Memory B cell (primary cell): ENCODE results near the gene RAB14.
A peak's percentile ranks its signal among the peaks of the same experiment; 100 is the strongest.

Source experiments
- ATAC-seq: fragments of 150-1000 bp; cut with Tn5 transposase; 2 replicates; pipeline ENCODE4 v1.10.0; 2021; ENCODE audit warnings: low read depth, mild to moderate bottlenecking, moderate library complexity
- DNase-seq, 2 donors: peaks; one replicate each; pipeline ENCODE4 v3.0.0; 2022; ENCODE audit warnings: low spot score in 2 of 2
- H3K27ac Mint-ChIP-seq: one replicate; pipeline ENCODE4 v1.8.0; 2022; ENCODE audit warnings: mild to moderate bottlenecking, moderate library complexity, mixed read lengths
- H3K27me3 Mint-ChIP-seq: one replicate; pipeline ENCODE4 v1.8.0; 2022; ENCODE audit warnings: mixed read lengths
- H3K36me3 Mint-ChIP-seq: one replicate; pipeline ENCODE4 v1.8.0; 2022; ENCODE audit warnings: mild to moderate bottlenecking, mixed read lengths
- H3K4me1 Mint-ChIP-seq: one replicate; pipeline ENCODE4 v1.8.0; 2022; ENCODE audit warnings: mixed read lengths
- H3K4me3 Mint-ChIP-seq: one replicate; pipeline ENCODE4 v1.8.0; 2022; ENCODE audit warnings: mild to moderate bottlenecking, moderate library complexity, mixed read lengths
- H3K9me3 Mint-ChIP-seq: one replicate; pipeline ENCODE4 v1.8.0; 2022; ENCODE audit warnings: mixed read lengths

Gene RAB14

GRCh38 chr9:121201738-121202533 is at the start of gene RAB14:
TSS of gene RAB14 (minus strand) at chr9:121201869. CDS start at chr9:121193412, 8,457 bp downstream.
- H3K4me1 Mint-ChIP-seq: peaks cover 26% of the 10 kb centered on the region
- H3K27ac Mint-ChIP-seq: peak within 1 kb of the TSS; percentile 83
- H3K4me3 Mint-ChIP-seq: peak within 1 kb of the TSS; percentile 84
- peak; percentile 87 for ATAC-seq
- H3K36me3 Mint-ChIP-seq: no peaks in the 10 kb centered on the region
- no peaks in the 10 kb centered on the region for H3K9me3 Mint-ChIP-seq
- peak; percentile 99 to 100 for DNase-seq
- H3K27me3 Mint-ChIP-seq: no peaks in the 10 kb centered on the region

- peak overlapping the region; percentile 83 for H3K27ac Mint-ChIP-seq
- H3K4me1 Mint-ChIP-seq: peaks cover 23% of the 10 kb centered on the region
- no peaks in the 10 kb centered on the region for H3K27me3 Mint-ChIP-seq
- H3K36me3 Mint-ChIP-seq: peaks cover 23% of the 10 kb centered on the region
- ATAC-seq (peak; percentile 96), DNase-seq (peak in 1 of 2 donors; percentile 19)
- peaks cover 7% of the 10 kb centered on the region for H3K9me3 Mint-ChIP-seq
- no peak overlapping the region for H3K4me3 Mint-ChIP-seq
Observed at GRCh38 chr9:121249563-121249962, 47.9 kb upstream of the RAB14 start.

GRCh38 chr9:121246821-121247561 is 45.3 kb upstream of the RAB14 start:
- no peak overlapping the region for H3K4me3 Mint-ChIP-seq
- H3K9me3 Mint-ChIP-seq: peaks cover 13% of the 10 kb centered on the region
- H3K36me3 Mint-ChIP-seq: peaks cover 36% of the 10 kb centered on the region
- H3K27me3 Mint-ChIP-seq: no peaks in the 10 kb centered on the region
- no peak overlapping the region for H3K27ac Mint-ChIP-seq
- no peak for ATAC-seq
- H3K4me1 Mint-ChIP-seq: peaks cover 15% of the 10 kb centered on the region
- DNase-seq: no peak

GRCh38 chr9:121242959-121243346 is 41.3 kb upstream of the RAB14 start:
- Mint-ChIP-seq H3K4me1 (no peaks in the 10 kb centered on the region), H3K27ac (no peak overlapping the region), H3K36me3 (peaks cover 49% of the 10 kb centered on the region), H3K4me3 (no peak overlapping the region), H3K9me3 (peaks cover 5% of the 10 kb centered on the region), H3K27me3 (no peaks in the 10 kb centered on the region)
- no peak for DNase-seq
- ATAC-seq: no peak

- no peak for DNase-seq
- Mint-ChIP-seq H3K36me3 (peaks cover 55% of the 10 kb centered on the region), H3K4me1 (no peaks in the 10 kb centered on the region), H3K27ac (no peak overlapping the region), H3K9me3 (peaks cover 5% of the 10 kb centered on the region), H3K4me3 (no peak overlapping the region), H3K27me3 (no peaks in the 10 kb centered on the region)
- ATAC-seq: no peak
Observed at GRCh38 chr9:121242219-121242958, 40.7 kb upstream of the RAB14 start.

GRCh38 chr9:121240472-121241135 is 38.9 kb upstream of the RAB14 start:
- ATAC-seq (no peak), DNase-seq (no peak)
- no peak overlapping the region for H3K27ac Mint-ChIP-seq
- H3K36me3 Mint-ChIP-seq: peaks cover 58% of the 10 kb centered on the region
- no peaks in the 10 kb centered on the region for H3K4me1 Mint-ChIP-seq
- no peaks in the 10 kb centered on the region for H3K27me3 Mint-ChIP-seq
- no peak overlapping the region for H3K4me3 Mint-ChIP-seq
- peaks cover 5% of the 10 kb centered on the region for H3K9me3 Mint-ChIP-seq

GRCh38 chr9:121239851-121240250 is 38.2 kb upstream of the RAB14 start:
- no peak for DNase-seq
- no peaks in the 10 kb centered on the region for H3K27me3 Mint-ChIP-seq
- no peak overlapping the region for H3K4me3 Mint-ChIP-seq
- H3K4me1 Mint-ChIP-seq: no peaks in the 10 kb centered on the region
- H3K36me3 Mint-ChIP-seq: peaks cover 63% of the 10 kb centered on the region
- no peak overlapping the region for H3K27ac Mint-ChIP-seq
- no peak for ATAC-seq
- peaks cover 5% of the 10 kb centered on the region for H3K9me3 Mint-ChIP-seq

GRCh38 chr9:121239071-121239470 is 37.4 kb upstream of the RAB14 start:
- Mint-ChIP-seq H3K36me3 (peaks cover 59% of the 10 kb centered on the region), H3K4me1 (no peaks in the 10 kb centered on the region), H3K27ac (no peak overlapping the region), H3K9me3 (peaks cover 5% of the 10 kb centered on the region), H3K27me3 (no peaks in the 10 kb centered on the region), H3K4me3 (no peak overlapping the region)
- ATAC-seq (no peak), DNase-seq (no peak)

- no peaks in the 10 kb centered on the region for H3K4me1 Mint-ChIP-seq
- ATAC-seq (no peak), DNase-seq (no peak)
- no peak overlapping the region for H3K27ac Mint-ChIP-seq
- no peaks in the 10 kb centered on the region for H3K9me3 Mint-ChIP-seq
- H3K36me3 Mint-ChIP-seq: peaks cover 51% of the 10 kb centered on the region
- H3K27me3 Mint-ChIP-seq: no peaks in the 10 kb centered on the region
- no peak overlapping the region for H3K4me3 Mint-ChIP-seq
Observed at GRCh38 chr9:121237916-121238315, 36.2 kb upstream of the RAB14 start.

- no peak overlapping the region for H3K27ac Mint-ChIP-seq
- ATAC-seq: no peak
Observed at GRCh38 chr9:121235512-121235911, 33.8 kb upstream of the RAB14 start.

GRCh38 chr9:121234832-121235161 is 33.1 kb upstream of the RAB14 start:
- Mint-ChIP-seq H3K4me1 (no peaks in the 10 kb centered on the region), H3K27me3 (no peaks in the 10 kb centered on the region), H3K36me3 (peaks cover 45% of the 10 kb centered on the region), H3K4me3 (no peak overlapping the region), H3K27ac (no peak overlapping the region), H3K9me3 (no peaks in the 10 kb centered on the region)
- ATAC-seq (no peak), DNase-seq (no peak)

More at GRCh38 chr9:121235512-121235911, 33.8 kb upstream of the RAB14 start:
- H3K4me1 Mint-ChIP-seq: no peaks in the 10 kb centered on the region
- H3K27me3 Mint-ChIP-seq: no peaks in the 10 kb centered on the region
- DNase-seq: no peak
- no peaks in the 10 kb centered on the region for H3K9me3 Mint-ChIP-seq
- H3K36me3 Mint-ChIP-seq: peaks cover 52% of the 10 kb centered on the region
- no peak overlapping the region for H3K4me3 Mint-ChIP-seq

GRCh38 chr9:121233906-121234831 is 32.5 kb upstream of the RAB14 start:
- no peaks in the 10 kb centered on the region for H3K9me3 Mint-ChIP-seq
- H3K27me3 Mint-ChIP-seq: no peaks in the 10 kb centered on the region
- no peak overlapping the region for H3K4me3 Mint-ChIP-seq
- ATAC-seq: no peak
- H3K4me1 Mint-ChIP-seq: no peaks in the 10 kb centered on the region
- DNase-seq: no peak
- no peak overlapping the region for H3K27ac Mint-ChIP-seq
- peaks cover 43% of the 10 kb centered on the region for H3K36me3 Mint-ChIP-seq

GRCh38 chr9:121232251-121232650 is 30.6 kb upstream of the RAB14 start:
- H3K4me1 Mint-ChIP-seq: no peaks in the 10 kb centered on the region
- no peak overlapping the region for H3K4me3 Mint-ChIP-seq
- H3K27me3 Mint-ChIP-seq: no peaks in the 10 kb centered on the region
- DNase-seq: no peak
- H3K27ac Mint-ChIP-seq: no peak overlapping the region
- ATAC-seq: no peak
- peaks cover 32% of the 10 kb centered on the region for H3K36me3 Mint-ChIP-seq
- H3K9me3 Mint-ChIP-seq: no peaks in the 10 kb centered on the region
